Adrenal gland (tissue), 5 donors: Measurements from ENCODE around the gene TNFRSF12A.

Experiments used
- CTCF ChIP-seq, 6 experiments: fragments of 450-650 bp in 4 of 6; fragments of 200-600 bp in 2 of 6; sonication (generic) in 1 of 6; IDR thresholded peaks; 1 replicate in 5 of 6; 2 replicates in 1 of 6; pipeline versions ENCODE4 v1.5.1 to v1.8.0; 2016 to 2021; ENCODE audit warnings: antibody characterized with exemption in 6 of 6, mild to moderate bottlenecking in 2 of 6, moderate library complexity in 1 of 6
- POLR2A ChIP-seq, 2 donors: fragments of 450-650 bp; IDR thresholded peaks; one replicate each; pipeline ENCODE4 v1.6.1; 2017; ENCODE audit warnings: antibody characterized with exemption in 2 of 2, mild to moderate bottlenecking in 2 of 2, moderate library complexity in 1 of 2
- donor health status: DM: no; HTN: no; CAD: no.

GRCh38 chr16:2999929-3000328, 20.2 kb upstream of the TNFRSF12A start:
- TF ChIP-seq CTCF (IDR thresholded peaks at IDR 0.05) (no peak), POLR2A (IDR thresholded peaks at IDR 0.05) (no peak)
